GM18505 (cell line): ENCODE data around the gene C1orf116.

Source experiments
- ATAC-seq: cut with Tn5 transposase; IDR thresholded peaks from one replicate; pipeline ENCODE4 v1.9.1; 2021; ENCODE audit not compliant: unreplicated experiment
- POLR2A ChIP-seq: IDR thresholded peaks from 4 replicates; pipeline ENCODE4 v1.6.1; 2011; ENCODE audit warnings: borderline replicate concordance; ENCODE audit not compliant: insufficient read depth, insufficient read length; ENCODE audit errors: extremely low read depth

C1orf116 gene

GRCh38 chr1:207025146-207025880, 7.2 kb downstream of the C1orf116 start:
- ATAC-seq, result no peak
- no peak for TF ChIP-seq POLR2A

- no peak for ATAC-seq
- no peak for TF ChIP-seq POLR2A
Measured at GRCh38 chr1:207024202-207025145, 8.1 kb downstream of the C1orf116 start.

GRCh38 chr1:207022996-207023679, 9.4 kb downstream of the C1orf116 start:
- ATAC-seq, result no peak
- TF ChIP-seq POLR2A, result no peak

- TF ChIP-seq POLR2A, result no peak
- no peak for ATAC-seq
Measured at GRCh38 chr1:207021876-207022596, 10.5 kb downstream of the C1orf116 start.

DNA sequence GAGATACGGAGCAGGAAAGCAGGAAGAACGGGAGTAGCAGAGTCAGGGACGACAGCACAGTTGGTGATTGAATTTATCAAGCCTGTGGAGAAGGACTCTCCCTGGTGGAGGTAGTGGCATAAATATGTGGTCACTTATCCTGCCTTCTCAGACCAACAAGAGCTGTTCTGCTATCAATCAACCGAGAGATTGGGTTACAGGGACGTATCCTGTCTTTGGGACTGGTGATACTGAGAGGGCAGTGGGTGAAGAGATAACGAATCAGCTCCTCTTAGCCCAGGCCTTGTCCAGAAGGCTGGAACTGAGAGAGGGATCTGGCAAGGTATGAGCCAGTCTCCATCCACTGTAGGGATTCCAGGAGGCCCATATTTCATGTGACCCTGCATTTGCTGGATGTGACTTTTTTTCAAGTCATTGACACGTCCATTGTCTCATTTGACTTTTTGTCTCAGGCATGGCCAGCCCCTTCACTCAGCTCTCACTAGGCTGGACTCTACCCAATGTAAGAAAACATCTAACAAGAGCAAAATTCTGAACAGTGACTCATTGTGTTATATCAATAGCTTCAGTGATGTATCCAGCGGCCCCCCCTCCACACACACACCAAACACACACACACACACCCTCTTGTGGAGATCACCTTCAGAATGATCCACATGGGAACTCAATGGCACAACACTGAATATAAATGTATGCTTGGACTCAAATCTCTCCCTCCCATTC, 11.3 kb downstream of the C1orf116 start:
- no peak for TF ChIP-seq POLR2A
- no peak for ATAC-seq

DNA sequence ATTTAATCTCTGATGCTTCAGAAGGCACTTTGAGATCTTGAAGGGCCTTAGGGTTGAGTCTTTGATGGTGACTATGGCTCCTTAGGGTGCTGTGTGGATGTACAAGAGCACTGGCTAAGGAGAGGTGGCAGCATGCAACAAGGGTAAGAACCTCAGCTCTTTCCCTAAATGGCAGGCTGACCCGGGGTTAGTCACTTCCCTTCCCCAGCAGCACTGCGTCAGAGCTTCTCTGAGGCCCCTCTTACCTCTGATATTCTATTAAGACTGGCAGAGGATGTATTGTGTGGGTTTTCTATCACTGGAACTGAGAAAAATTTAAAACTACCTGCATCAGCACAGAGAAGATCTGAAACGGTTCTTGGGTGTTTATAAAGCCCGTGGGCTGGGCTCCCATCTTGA, 11.8 kb downstream of the C1orf116 start:
- TF ChIP-seq POLR2A, result no peak

DNA sequence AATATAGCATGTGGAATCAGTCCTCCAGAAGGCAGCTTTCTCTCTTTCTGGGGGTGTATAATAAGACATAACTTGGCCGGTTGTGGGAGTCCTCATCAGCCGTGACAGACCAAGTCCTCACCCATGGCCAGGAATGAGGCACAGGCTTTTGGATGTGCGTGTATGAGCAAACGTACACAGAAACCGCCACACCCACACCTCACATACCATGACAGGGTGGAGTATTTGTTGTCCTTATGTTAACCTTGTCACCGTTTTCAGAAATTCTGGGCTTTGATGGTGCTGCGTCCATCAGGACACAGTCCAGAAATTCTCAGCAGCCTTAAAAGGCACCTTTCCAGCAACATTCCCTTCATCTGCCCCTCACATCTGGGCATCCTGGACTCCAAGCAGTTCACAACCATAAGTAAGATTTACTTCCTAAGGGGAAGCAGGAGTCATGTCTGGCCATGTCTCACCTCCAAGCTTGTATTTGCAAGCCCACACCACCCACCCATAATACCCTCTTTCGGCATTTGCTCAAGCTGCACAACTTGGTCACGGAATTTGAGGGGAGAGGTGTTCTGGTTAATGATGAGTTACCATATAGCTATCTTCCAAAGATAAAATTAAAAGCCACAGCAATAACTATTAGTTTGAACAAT, 12.4 kb downstream of the C1orf116 start:
- TF ChIP-seq POLR2A, result no peak
- no peak for ATAC-seq

More for the DNA sequence above, 11.8 kb downstream of the C1orf116 start:
- no peak for ATAC-seq

DNA sequence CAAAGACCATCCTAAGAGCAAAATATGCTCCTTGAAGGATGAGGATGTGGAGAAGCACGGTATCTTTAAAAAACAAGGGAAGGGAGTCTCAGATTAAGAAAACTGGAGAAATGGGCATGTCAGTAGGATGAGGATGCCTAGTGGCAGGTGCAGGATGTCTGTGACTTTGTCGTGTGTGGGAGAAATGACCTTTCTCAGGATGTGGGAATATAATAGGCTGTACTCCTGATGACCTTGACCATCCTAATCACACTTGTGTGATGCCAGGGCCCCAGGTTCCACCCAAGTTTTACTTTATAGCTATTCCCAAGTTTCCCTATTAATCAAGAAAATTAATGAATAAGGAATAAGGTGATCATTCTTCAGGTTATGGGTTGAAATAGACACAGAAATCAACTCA, 12.9 kb downstream of the C1orf116 start:
- TF ChIP-seq POLR2A, result no peak
- no peak for ATAC-seq

- TF ChIP-seq POLR2A, result no peak
- ATAC-seq, result no peak
Measured at GRCh38 chr1:207019161-207019560, 13.4 kb downstream of the C1orf116 start.

GRCh38 chr1:207018707-207019106, 13.8 kb downstream of the C1orf116 start:
- no peak for ATAC-seq
- no peak for TF ChIP-seq POLR2A

- ATAC-seq, result no peak
- no peak for TF ChIP-seq POLR2A
Measured at GRCh38 chr1:207017615-207018559, 14.7 kb downstream of the C1orf116 start.
